Measurements from ENCODE around the gene MBNL2.

Gene MBNL2

GRCh38 chr13:97307118-97307881, 85.2 kb downstream of the MBNL2 start:
- DNase-seq: no peak

DNA sequence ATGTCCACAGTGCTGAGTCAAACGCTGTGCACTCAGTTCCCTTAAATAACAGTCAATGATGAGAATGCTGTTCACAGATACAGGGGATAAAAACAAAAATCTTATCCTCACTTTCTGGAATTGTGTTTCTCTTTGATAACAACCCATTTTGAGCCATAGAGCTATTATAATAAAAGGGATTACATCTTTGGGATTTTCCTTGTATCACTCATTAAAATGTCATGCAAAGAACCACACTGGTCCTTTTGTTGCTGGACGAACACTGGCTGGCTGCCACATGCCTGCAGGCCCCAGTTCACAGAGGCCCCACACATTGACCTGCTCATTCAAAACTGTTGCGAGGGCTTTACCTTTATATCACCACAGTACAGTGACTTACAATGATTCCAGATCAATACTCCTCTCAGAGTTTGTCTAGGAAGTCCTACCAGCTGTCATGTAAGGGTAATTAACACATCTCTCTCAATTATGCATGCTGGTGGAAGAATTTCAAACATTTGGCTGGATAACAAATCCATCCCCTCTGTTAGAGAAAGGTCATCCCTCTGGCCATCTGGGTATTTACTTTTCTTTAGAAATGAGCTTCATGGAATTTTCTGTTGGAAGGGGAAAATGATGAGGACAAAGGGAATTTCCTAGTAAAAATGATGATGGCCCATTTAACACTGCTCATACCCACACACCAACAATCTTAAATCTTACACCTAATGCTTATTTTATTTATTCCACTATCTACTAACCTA, 85.9 kb downstream of the MBNL2 start:
- no peak for DNase-seq

GRCh38 chr13:97308735-97309429, 86.7 kb downstream of the MBNL2 start:
- DNase-seq: no peak

- no peak for DNase-seq
Measured at GRCh38 chr13:97310809-97311436, 88.8 kb downstream of the MBNL2 start.

- DNase-seq: no peak
Measured at GRCh38 chr13:97311956-97312355, 89.8 kb downstream of the MBNL2 start.

DNA sequence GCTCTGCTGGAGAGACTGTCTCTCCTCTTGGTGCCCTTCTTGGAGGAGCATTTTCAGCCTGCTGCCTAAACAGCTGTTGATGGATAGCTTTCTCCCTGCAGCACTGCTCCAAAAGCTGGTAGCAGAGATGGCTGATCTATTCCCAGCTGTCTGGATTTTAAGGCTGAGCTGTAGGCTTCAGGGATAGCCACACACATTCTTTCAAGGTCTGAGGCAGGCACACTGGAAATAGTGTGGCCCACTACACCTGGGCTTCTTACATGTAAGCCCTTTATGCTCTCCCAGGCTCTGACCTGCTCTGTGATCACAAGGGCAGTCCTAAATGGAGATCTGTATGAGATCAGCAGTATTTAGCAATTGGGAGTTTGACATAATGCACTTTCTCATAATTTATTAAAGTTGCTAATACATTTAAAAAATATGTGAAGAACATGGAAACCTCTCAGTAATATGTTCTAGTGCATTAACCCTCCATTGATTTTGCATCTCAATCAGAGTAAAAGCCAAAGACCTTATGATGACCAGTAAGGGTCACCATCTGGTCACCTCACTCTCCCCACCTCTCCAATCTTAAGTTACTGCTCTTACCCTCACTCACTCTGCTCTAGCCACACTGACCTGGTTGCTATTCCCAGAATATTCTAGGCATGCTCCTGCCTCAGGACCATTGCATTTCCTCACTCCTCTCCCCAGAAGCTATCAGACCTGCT, 91.6 kb downstream of the MBNL2 start:
- no peak for DNase-seq

DNA sequence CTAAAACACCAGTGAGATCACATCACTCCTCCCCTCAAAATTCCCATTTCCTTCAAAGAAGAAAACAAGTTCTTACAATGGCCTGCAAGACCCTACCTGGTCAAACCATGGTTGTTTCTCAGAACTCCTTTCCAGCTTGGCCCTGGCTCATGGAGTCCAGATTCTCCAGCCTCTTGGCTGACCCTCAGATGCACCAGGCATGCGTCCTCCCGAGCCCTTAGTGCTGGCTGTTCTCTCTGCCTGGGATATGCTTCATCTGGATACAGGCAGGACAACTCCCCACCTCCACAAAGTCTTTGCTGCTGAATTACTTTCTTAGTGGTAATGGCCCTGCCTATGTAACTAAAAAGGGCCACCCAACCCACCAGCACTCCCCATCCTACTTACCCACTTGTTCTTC, 94.3 kb downstream of the MBNL2 start:
- no peak for DNase-seq

DNA sequence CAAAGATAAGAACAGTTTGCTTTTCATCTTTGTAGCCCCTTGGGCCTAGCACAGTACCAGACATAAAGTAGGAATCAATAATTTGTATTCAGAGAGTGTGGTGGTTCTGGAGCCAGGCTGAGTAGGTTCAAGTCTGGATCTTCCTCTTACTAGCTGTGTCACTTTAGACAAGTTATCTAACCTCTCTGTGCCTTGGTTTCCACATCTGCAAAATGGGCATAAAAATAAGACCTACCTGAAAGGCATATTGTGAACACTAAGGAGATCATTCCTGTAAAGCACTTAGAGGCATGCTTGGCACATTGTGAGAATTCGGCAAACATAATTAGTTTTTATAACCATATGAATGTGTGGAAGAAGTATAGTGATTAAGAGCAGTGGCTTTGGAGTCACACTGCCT, 95.8 kb downstream of the MBNL2 start:
- DNase-seq: no peak

- DNase-seq: no peak
Measured at GRCh38 chr13:97318532-97318931, 96.4 kb downstream of the MBNL2 start.

GRCh38 chr13:97319113-97319720, 97.1 kb downstream of the MBNL2 start:
- DNase-seq: no peak

DNA sequence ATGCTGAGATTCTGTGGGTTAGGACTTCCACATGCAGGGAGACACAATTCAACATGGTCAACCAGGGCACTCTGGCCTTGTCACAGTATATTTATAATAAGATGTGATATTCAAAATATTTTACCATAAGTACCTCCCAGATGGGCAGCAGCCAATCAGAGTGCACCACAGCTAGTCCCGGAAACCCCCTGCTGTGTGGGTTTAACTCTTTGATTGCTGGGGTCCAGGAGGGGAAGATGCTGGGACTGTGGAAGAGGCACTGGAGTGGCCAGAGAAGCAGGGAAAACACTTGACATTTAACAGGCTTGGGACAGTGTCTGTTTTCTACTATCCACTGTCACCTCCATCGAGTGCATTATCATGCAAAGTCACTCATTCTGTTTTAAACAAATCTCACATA, 99.0 kb downstream of the MBNL2 start:
- no peak for DNase-seq

GRCh38 chr13:97321616-97322321, 99.6 kb downstream of the MBNL2 start:
- no peak for DNase-seq

DNA sequence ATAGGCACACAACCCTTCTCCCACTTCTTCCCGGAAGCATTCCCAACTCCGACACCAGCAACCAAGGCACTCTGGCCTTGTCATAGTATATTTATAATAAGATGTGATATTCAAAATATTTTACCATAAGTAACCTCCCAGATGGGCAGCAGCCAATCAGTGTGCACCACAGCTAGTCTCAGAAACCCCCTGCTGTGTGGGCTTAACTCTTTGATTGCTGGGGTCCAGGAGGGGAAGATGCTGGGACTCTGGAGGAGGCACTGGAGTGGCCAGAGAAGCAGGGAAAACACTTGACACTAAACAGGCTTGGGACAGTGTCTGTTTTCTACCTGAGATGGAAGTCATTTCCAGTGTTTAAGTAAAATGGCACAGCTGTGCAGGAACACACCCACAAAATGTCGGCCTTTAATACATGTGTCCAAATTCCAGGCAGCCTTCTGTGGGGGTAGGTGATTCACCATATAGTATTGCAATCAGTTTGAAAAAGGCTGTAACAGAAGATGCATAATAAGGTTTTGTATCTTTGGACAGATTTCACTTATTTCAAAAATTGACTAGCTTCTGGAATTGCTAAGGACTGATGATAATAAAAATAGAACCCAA, 100.7 kb downstream of the MBNL2 start:
- no peak for DNase-seq

GRCh38 chr13:97324115-97324514, 102.0 kb downstream of the MBNL2 start:
- no peak for DNase-seq

- DNase-seq: no peak
Measured at GRCh38 chr13:97325738-97326137, 103.6 kb downstream of the MBNL2 start.

GRCh38 chr13:97327086-97327485, 105.0 kb downstream of the MBNL2 start:
- no peak for DNase-seq

GRCh38 chr13:97327506-97328221, 105.5 kb downstream of the MBNL2 start:
- DNase-seq: no peak

DNA sequence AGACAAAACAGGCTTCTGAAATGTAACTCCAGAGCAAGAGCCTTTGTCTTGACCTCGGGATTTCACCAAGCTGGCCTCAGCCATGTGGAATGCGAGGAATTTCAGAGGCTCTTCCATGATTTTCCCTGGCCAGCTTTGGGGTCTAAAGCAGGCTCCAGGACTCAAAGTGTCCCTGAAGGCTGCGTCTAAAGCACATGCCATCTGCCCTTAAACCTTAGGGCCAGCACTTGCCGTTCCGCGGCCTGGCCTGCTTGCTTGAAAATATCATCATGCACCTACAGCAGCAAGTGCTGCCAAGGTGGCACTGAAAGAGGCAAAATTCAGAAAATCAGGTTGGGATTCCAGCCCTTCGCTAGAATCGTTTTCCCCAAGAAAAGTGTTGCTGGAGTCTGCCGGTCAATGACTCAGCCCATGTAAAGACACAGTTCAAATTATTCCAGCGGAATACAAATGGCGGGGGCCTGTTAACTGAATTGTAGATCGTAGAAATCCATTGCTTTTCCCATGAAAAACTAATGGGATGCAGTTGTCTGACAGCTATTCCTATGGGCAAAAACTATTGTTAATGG, 106.2 kb downstream of the MBNL2 start:
- no peak for DNase-seq

- no peak for DNase-seq
Measured at GRCh38 chr13:97329331-97329730, 107.2 kb downstream of the MBNL2 start.

- no peak for DNase-seq
Measured at GRCh38 chr13:97330448-97330847, 108.3 kb downstream of the MBNL2 start.

Data from activated gamma-delta T cell treated with Interleukin-2 at 50 U/mL for 16 hours (primary cell).